HepG2 (cell line): ENCODE data around the gene POLR2H. TPM values are rescaled to one million over a fixed set of nuclear protein-coding genes. Genes with fewer than 3 reads are reported as not detected.

Experiments
- ATAC-seq: fragments of 200-7000 bp; cut with Tn5 transposase; 3 replicates; pipeline ENCODE4 v1.9.1; 2020; ENCODE audit warnings: mild to moderate bottlenecking, moderate library complexity
- BruUV-seq: library from RNA; stranded (reverse); fragments of 400-500 nt; replicated peaks from 2 replicates; lab custom pipeline; 2021; lab: Mats Ljungman, UMichigan
- CTCF ChIA-PET: fragments of 300-600 bp; formaldehyde crosslinking; extraction: SDS; loops from one replicate; lab custom pipeline; 2021; ENCODE audit warnings: low total read pairs, inconsistent platforms, low intra/inter-chr PET ratio; lab: Yijun Ruan, JAX
- POLR2A ChIA-PET: fragments of 350-600 bp; sonication (Branson Sonifier 250); formaldehyde crosslinking; loops from one replicate; lab custom pipeline; 2020; ENCODE audit warnings: antibody characterized with exemption, inconsistent platforms; lab: Yijun Ruan, JAX
- DNase-seq: peaks from one replicate; pipeline ENCODE4 v3.0.0-alpha.2; 2015; ENCODE audit warnings: low spot score
- FAIRE-seq: peaks from 3 replicates; lab custom pipeline; 2011; peaks lifted over from hg19 to GRCh38; lab: Jason Lieb, UNC
- H2AFZ ChIP-seq: one replicate; pipeline ENCODE4 v1.6.1; 2011; ENCODE audit warnings: low read length, inconsistent platforms
- H3K27ac ChIP-seq: fragments of 300-600 bp; 3 replicates; pipeline ENCODE4 v1.8.0; 2011; ENCODE audit warnings: mixed run types, mild to moderate bottlenecking, mixed read lengths, low read length, inconsistent platforms; ENCODE audit not compliant: insufficient read depth; ENCODE audit errors: extremely low read length
- H3K27me3 ChIP-seq, 2 experiments: fragments of 200-600 bp in 1 of 2; 2 replicates in 1 of 2; 3 replicates in 1 of 2; pipeline versions ENCODE4 v1.6.0 to v1.8.0; 2011; ENCODE audit warnings: low read length in 2 of 2, mild to moderate bottlenecking in 2 of 2, moderate library complexity in 2 of 2, inconsistent platforms in 1 of 2; ENCODE audit not compliant: insufficient read depth in 2 of 2, control insufficient read depth in 1 of 2
- H3K36me3 ChIP-seq, 2 experiments: fragments of 200-600 bp in 1 of 2; replicated peaks in 1 of 2; 2 replicates in 1 of 2; 3 replicates in 1 of 2; pipeline versions ENCODE4 v1.5.1 to v1.8.0; 2011; ENCODE audit warnings: low read length in 2 of 2, inconsistent platforms in 1 of 2; ENCODE audit not compliant: insufficient read depth in 2 of 2, control insufficient read depth in 1 of 2
- H3K4me1 ChIP-seq: 2 replicates; pipeline ENCODE4 v1.5.1; 2012; ENCODE audit warnings: low read length, inconsistent platforms; ENCODE audit not compliant: insufficient read depth
- H3K4me2 ChIP-seq: 2 replicates; pipeline ENCODE4 v1.6.0; 2011; ENCODE audit warnings: low read depth, low read length, inconsistent platforms
- H3K4me3 ChIP-seq, 3 experiments: fragments of 200-600 bp in 1 of 3; sonication (generic), shearing (Covaris generic) in 1 of 3; replicated peaks in 1 of 3; 2 replicates each; pipeline ENCODE4 v1.5.1; 2011 to 2016; ENCODE audit warnings: low read length in 3 of 3, inconsistent platforms in 2 of 3, low read depth in 2 of 3, mild to moderate bottlenecking in 2 of 3, control low read depth in 1 of 3, mixed read lengths in 1 of 3; ENCODE audit not compliant: insufficient read depth in 1 of 3
- H3K79me2 ChIP-seq: one replicate; pipeline ENCODE4 v1.6.1; 2011; ENCODE audit warnings: low read length, inconsistent platforms; ENCODE audit not compliant: insufficient read depth
- H3K9ac ChIP-seq: 2 replicates; pipeline ENCODE4 v1.6.0; 2011; ENCODE audit warnings: mild to moderate bottlenecking, low read depth, low read length, inconsistent platforms; ENCODE audit not compliant: insufficient read depth
- H3K9me3 ChIP-seq: 2 replicates; pipeline ENCODE4 v1.5.1; 2012; ENCODE audit warnings: mild to moderate bottlenecking, low read length
- H4K20me1 ChIP-seq: 2 replicates; pipeline ENCODE4 v1.6.0; 2011; ENCODE audit warnings: inconsistent platforms, mild to moderate bottlenecking, low read length, moderate library complexity; ENCODE audit not compliant: insufficient read depth
- ADNP ChIP-seq: sonication (generic); formaldehyde crosslinking; IDR thresholded peaks from 2 replicates; pipeline ENCODE4 v1.4.0; 2020; ENCODE audit warnings: missing genetic modification reagents
- HNF4A ChIP-seq: sonication (generic); formaldehyde crosslinking; IDR thresholded peaks from 2 replicates; pipeline ENCODE4 v1.4.0; 2020; ENCODE audit warnings: missing genetic modification reagents
- ISL2 ChIP-seq: sonication (generic); formaldehyde crosslinking; IDR thresholded peaks from 2 replicates; pipeline ENCODE4 v1.5.0; 2020; ENCODE audit warnings: missing genetic modification reagents
- KAT7 ChIP-seq: IDR thresholded peaks from 2 replicates; pipeline ENCODE4 v1.6.1; 2018; ENCODE audit warnings: borderline replicate concordance, missing compliant biosample characterization
- LCORL ChIP-seq, 2 experiments: fragments of 450-650 bp in 1 of 2; sonication (generic) in 1 of 2; formaldehyde crosslinking in 1 of 2; IDR thresholded peaks; 2 replicates each; pipeline versions ENCODE4 v1.5.0 to v1.6.1; 2017 to 2020; ENCODE audit warnings: antibody characterized with exemption in 1 of 2, missing genetic modification reagents in 1 of 2
- MYC ChIP-seq: sonication (generic); formaldehyde crosslinking; IDR thresholded peaks from 2 replicates; pipeline ENCODE4 v1.9.0; 2021; ENCODE audit warnings: missing genetic modification reagents, borderline replicate concordance
- POLR2AphosphoS5 ChIP-seq: IDR thresholded peaks from 2 replicates; pipeline ENCODE4 v1.6.1; 2012; ENCODE audit warnings: low read depth, low read length
- SIN3A ChIP-seq: IDR thresholded peaks from 2 replicates; pipeline ENCODE4 v1.6.1; 2011; ENCODE audit warnings: low read depth, mild to moderate bottlenecking, control low read depth, low read length, borderline replicate concordance
- XRCC5 ChIP-seq: fragments of 200-400 bp; formaldehyde crosslinking; optimal IDR thresholded peaks from 2 replicates; pipeline ENCODE3; 2017; ENCODE audit warnings: mild to moderate bottlenecking, low read length
- ZFP37 ChIP-seq: sonication (generic); formaldehyde crosslinking; IDR thresholded peaks from 2 replicates; pipeline ENCODE4 v1.4.0; 2020; ENCODE audit warnings: missing genetic modification reagents, borderline replicate concordance
- ZNF782 ChIP-seq: sonication (generic); formaldehyde crosslinking; IDR thresholded peaks from 2 replicates; pipeline ENCODE4 v1.4.0; 2020; ENCODE audit warnings: missing genetic modification reagents, mild to moderate bottlenecking, borderline replicate concordance
- WGBS: methylation state at CpG from one replicate; pipeline ENCODE4 v1.1.6; 2017; ENCODE audit warnings: low lambda C conversion rate; 5-methylcytosine and 5-hydroxymethylcytosine counted together
- in situ Hi-C: cut with HindIII; loops from 2 replicates; pipeline ENCODE4 v1.10.0; 2017; ENCODE audit warnings: low pct_unique_long_range_greater_than_20kb; ENCODE audit not compliant: extremely low pct_ligation_motif_present
- intact Hi-C: fragments of 100-400 bp; cut with micrococcal nuclease; formaldehyde crosslinking; loops from one replicate; pipeline ENCODE4 v1.10.0; 2022; ENCODE audit not compliant: unreplicated experiment
- polyA plus RNA-seq, 8 experiments: library from polyadenylated mRNA; depleted of rRNA in 3 of 8; stranded (reverse) in 7 of 8; unstranded in 1 of 8; fragments of >200 nt; fragmentation: Illumina TruSeq in 4 of 8; extraction: Trizol in 4 of 8; gene quantifications; 2 replicates each; pipeline versions ENCODE4 v1.2.1 to v1.2.3, GENCODE V29; 2011 to 2016; ENCODE audit warnings: low read depth in 4 of 8, missing spikeins in 1 of 8, mixed read lengths in 1 of 8; ENCODE audit not compliant: insufficient read depth in 1 of 8
- total RNA-seq, 5 experiments: library from RNA; depleted of rRNA; stranded (reverse); fragments of >200 nt; fragmentation: Illumina TruSeq; extraction: Trizol; gene quantifications; 2 replicates each; pipeline ENCODE4 v1.2.3, GENCODE V29; 2016; ENCODE audit warnings: low read depth in 1 of 5
- TF ChIP-seq, protein P1 (sequence below): sonication (generic); formaldehyde crosslinking; conservative IDR thresholded peaks from 2 replicates; pipeline ENCODE4 v1.4.0; 2020; ENCODE audit warnings: mild to moderate bottlenecking, missing genetic modification reagents, moderate library complexity
- TF ChIP-seq, protein P2 (sequence below): sonication (generic); formaldehyde crosslinking; IDR thresholded peaks from 2 replicates; pipeline ENCODE4 v1.4.0; 2020; ENCODE audit warnings: missing genetic modification reagents

Gene POLR2H
- total and polyA plus RNA-seq, 2 of the 13 experiments (the other 11 are each of a cell fraction or from before 2014, with no cell fraction given), result 118 to 194 TPM

DNA sequence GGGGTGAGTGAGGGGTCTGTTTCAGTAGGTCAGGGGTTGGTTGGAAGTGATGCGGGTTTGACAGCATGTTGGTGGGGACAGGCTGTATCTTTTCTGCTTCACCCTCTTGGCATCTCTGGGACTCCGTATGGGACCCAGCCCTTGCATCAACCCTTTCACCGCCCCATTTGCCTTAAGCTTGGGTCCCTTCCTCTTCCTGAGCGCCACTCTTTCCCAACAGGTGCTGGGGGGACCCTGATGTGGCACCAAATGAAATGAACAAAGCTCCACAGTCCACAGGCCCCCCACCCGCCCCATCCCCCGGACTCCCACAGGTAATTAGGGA lies 46.0 kb upstream of the POLR2H start (continued):
- TF ChIP-seq KAT7 (CRISPR knock-in tag), result 0 out of 2 replicates have a peak, but pooled peaks have one; percentile 1

DNA sequence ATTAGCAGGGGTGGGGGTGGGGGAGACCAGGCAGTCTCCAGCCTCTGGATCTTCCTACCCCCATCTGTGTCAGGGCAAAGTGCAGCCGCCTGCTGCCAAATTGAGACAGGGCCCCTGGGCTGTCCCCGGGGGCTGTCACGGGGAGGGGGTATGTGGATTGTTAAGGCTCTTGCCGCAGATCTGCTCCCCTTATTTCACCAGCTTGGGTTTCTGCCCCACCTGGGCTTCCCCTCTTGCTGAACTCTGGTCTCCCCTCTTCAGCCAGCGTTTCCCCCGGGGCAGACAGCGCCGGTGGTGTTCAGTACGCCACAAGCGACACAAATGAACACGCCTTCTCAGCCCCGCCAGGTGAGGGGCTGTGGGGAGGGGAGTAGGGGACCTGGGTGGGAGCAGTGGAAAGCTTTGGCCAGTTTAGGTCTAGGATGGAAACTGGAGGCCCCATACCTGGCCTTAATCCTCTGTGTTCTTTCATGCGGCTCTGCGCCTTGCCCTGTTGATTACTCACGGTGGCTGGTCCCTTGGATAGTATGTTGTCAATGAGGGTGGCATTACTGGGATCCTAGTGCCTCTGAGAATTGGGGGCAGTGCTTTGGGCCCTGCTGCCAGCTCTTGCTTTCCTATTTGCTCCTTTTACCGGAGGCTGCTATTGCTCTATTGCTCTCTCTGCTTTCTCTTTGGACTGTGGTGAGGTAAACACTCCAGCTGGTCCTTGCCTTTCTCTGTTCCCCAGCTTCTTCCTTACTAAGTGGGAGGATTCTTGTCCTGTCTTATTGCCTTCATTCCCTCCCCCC lies 45.4 kb upstream of the POLR2H start:
- in situ Hi-C loops, result no loop called here
- Histone ChIP-seq H4K20me1 (peaks cover 36% of the 10 kb centered on the region), H3K27me3 (no peaks in the 10 kb centered on the region; a peak in 1 of 5 replicates), H3K79me2 (peaks cover 54% of the 10 kb centered on the region), H3K9me3 (no peaks in the 10 kb centered on the region), H3K4me3 (peak overlapping the region; percentile 68 to 93 (median 86)), H3K4me2 (peak overlapping the region; percentile 94), H3K36me3 (peaks cover 16 to 43% of the 10 kb centered on the region in 2 experiments), H3K27ac (peak overlapping the region; percentile 91), H3K9ac (peak overlapping the region; percentile 98), H2AFZ (no peak overlapping the region), H3K4me1 (peaks cover 44% of the 10 kb centered on the region)
- ChIA-PET POLR2A (interaction anchor here (0.6 to 1.9 kb wide), 11 partner anchors 8 to 1015 kb away, joined by 3 to 10 read pairs (median 4); partner anchors contain the start of gene FAM131A), CTCF (no interaction called here)
- TF ChIP-seq HNF4A (CRISPR knock-in tag) (peak; percentile 66), MYC (CRISPR knock-in tag) (0 out of 2 replicates have a peak, but pooled peaks have one; percentile 23), LCORL (IDR thresholded peaks at IDR 0.05) (no peak), LCORL (CRISPR knock-in tag; IDR thresholded peaks at IDR 0.05) (peak; percentile 44; the same call in 1 of the 2 replicates), ZNF782 (CRISPR knock-in tag) (0 out of 2 replicates have a peak, but pooled peaks have one; percentile 6), ISL2 (CRISPR knock-in tag) (no peak), SIN3A (peak; percentile 37; the same call in 1 of the 2 replicates), ZFP37 (CRISPR knock-in tag) (no peak), POLR2AphosphoS5 (0 out of 2 replicates have a peak, but pooled peaks have one; percentile 8), XRCC5 (peak; percentile 24), ADNP (CRISPR knock-in tag) (no peak)
- TF ChIP-seq, protein P1, sequence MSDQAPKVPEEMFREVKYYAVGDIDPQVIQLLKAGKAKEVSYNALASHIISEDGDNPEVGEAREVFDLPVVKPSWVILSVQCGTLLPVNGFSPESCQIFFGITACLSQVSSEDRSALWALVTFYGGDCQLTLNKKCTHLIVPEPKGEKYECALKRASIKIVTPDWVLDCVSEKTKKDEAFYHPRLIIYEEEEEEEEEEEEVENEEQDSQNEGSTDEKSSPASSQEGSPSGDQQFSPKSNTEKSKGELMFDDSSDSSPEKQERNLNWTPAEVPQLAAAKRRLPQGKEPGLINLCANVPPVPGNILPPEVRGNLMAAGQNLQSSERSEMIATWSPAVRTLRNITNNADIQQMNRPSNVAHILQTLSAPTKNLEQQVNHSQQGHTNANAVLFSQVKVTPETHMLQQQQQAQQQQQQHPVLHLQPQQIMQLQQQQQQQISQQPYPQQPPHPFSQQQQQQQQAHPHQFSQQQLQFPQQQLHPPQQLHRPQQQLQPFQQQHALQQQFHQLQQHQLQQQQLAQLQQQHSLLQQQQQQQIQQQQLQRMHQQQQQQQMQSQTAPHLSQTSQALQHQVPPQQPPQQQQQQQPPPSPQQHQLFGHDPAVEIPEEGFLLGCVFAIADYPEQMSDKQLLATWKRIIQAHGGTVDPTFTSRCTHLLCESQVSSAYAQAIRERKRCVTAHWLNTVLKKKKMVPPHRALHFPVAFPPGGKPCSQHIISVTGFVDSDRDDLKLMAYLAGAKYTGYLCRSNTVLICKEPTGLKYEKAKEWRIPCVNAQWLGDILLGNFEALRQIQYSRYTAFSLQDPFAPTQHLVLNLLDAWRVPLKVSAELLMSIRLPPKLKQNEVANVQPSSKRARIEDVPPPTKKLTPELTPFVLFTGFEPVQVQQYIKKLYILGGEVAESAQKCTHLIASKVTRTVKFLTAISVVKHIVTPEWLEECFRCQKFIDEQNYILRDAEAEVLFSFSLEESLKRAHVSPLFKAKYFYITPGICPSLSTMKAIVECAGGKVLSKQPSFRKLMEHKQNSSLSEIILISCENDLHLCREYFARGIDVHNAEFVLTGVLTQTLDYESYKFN (CRISPR knock-in tag), result 0 out of 2 replicates have a peak, but pooled peaks have one; percentile 36
- TF ChIP-seq, protein P2, sequence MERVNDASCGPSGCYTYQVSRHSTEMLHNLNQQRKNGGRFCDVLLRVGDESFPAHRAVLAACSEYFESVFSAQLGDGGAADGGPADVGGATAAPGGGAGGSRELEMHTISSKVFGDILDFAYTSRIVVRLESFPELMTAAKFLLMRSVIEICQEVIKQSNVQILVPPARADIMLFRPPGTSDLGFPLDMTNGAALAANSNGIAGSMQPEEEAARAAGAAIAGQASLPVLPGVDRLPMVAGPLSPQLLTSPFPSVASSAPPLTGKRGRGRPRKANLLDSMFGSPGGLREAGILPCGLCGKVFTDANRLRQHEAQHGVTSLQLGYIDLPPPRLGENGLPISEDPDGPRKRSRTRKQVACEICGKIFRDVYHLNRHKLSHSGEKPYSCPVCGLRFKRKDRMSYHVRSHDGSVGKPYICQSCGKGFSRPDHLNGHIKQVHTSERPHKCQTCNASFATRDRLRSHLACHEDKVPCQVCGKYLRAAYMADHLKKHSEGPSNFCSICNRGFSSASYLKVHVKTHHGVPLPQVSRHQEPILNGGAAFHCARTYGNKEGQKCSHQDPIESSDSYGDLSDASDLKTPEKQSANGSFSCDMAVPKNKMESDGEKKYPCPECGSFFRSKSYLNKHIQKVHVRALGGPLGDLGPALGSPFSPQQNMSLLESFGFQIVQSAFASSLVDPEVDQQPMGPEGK (CRISPR knock-in tag), result peak; percentile 79
- 21% methylated on average over 4 of the region's 16 CpGs for WGBS
- DNase-seq (no peak), ATAC-seq (peak; percentile 29), FAIRE-seq (no peak)
- no TSS peak for BruUV-seq
- intact Hi-C loops, result no loop called here
